DMS153 (cell line): ENCODE data around the gene STPG2.

ENCODE experiments used
- DNase-seq: peaks from one replicate; lab custom pipeline; 2025; lab: John Stamatoyannopoulos, UW

Gene STPG2

DNA sequence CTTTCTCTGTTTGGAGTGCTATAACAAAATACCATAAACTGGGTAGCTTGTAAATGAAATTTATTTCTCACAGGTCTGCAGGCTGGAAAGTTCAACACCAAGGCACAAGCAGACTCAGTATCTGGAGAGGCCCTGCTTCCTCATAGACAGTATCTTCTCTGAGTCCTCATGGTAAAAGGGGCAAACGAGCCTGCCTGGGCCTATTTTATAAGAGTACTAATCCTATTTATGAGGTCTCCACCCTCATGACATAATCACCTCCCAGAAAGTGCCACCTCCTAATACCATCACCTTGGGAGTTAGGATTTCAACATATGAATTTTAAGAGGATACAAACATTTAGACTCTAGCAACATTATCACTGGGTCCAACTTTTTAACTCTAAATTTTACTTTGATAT lies 200.3 kb downstream of the STPG2 start:
- no peak for DNase-seq

DNA sequence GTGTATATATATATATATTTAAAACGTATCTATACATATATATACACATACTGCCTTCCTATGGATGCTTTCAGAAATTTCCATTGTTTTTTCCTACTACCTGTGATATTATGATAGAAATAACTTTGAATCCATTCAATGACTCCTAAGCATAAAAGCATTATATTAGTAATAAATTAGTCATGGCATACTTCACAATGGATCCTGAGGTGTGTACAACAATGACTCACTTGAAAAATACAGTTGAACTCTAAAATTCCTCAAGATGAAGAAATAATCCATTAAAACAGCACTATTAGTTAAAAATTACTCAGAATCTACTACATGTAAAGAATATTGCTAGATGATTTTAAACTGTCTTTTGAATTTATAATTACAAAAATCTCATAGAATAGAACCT lies 201.1 kb downstream of the STPG2 start:
- no peak for DNase-seq

DNA sequence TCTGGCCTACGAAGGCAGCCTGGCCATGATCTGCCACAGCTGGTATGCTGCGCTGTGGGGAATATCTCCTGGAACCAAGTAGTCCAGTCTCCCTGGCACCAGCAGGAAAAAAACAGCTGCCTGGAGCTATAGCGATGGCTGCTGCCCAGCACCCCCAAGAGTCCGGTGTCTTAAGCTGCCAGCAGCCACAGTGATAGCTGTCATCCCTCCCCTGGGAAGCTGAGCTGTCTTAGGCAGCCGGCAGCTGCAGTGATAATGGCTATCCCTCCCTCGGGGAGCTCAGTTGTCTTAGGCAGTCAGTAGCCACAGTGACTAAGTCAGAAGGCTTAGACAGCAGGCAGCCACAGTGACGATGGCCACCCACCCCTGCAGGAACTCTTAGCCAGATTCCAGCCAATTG lies 205.1 kb downstream of the STPG2 start:
- no peak for DNase-seq

DNA sequence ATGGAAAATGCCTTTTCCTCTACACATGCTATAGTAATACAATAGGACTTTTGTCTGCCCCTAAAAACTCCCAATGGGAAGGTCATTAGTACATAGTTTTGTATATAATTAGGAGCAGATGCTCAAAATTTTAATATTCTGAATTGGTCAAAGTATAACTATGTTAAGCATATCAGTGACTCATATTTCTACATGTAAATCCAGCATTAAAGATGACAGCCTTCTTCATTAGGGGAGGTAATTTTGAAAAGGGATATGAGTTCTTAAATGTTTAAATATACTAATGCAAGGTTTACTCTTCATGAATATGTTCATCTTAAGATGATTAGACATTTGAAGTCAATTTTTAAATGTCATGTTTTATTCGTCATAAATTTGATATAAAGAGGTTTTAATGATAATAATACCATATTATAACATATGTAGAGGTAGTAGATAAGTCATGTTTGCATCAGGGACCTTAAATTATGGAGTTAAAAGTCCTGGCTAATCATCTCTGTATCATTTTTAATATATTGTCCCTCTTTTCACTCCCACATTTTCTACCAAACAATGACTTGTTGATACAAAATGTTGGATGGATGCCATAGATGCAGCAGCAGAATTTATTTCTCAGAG lies 218.8 kb downstream of the STPG2 start:
- DNase-seq = no peak

DNA sequence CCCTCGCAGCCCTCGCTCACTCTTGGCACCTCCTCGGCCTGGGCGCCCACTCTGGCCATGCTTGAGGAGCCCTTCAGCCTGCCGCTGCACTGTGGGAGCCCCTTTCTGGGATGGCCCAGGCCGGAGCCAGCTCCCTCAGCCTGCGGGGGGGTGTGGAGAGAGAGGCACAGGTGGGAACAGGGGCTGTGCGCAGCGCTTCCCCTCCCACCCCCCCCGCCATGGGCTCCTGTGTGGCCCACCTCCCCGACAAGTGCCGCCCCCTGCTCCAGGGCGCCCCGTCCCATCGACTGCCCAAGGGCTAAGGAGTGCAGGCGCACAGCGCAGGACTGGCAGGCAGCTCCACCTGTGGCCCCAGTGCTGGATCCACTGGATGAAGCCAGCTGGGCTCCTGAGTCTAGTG lies 220.2 kb downstream of the STPG2 start:
- DNase-seq = no peak

DNA sequence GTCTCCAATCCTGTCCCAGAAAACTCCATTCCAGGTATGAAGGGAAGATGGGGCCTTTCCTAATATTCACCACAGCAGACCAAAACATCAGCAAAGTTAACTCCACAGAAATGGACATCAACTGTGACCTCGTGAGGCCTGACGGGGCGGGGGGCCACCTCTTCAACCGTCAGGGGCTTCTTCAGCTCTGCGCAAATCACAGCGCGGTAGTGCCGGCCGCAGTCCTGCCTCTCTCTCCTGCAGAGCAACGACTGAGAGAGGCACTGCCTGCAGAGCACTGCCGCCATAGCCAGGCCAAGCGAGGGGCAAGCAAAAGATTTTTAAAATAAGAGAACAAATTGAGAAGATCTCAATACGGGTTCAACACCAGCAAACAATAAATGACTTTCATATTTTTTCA lies 226.2 kb downstream of the STPG2 start:
- no peak for DNase-seq

DNA sequence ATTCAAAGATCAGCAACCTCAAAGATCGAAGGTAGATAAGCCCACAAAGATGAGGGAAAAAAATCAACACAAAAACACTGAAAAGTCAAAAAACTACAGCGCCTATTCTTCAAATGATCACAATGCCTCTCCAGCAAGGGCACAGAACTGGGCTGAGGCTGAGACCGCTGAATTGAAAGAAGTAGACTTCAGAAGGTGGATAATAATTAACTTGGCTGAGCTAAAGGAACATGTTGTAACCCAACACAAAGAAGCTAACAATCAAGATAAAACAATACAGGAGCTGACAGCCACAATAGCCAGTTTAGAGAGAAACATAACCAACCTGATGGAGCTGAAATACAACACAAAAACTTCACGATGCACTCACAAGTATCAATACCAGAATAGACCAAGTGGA lies 231.1 kb downstream of the STPG2 start:
- no peak for DNase-seq

DNA sequence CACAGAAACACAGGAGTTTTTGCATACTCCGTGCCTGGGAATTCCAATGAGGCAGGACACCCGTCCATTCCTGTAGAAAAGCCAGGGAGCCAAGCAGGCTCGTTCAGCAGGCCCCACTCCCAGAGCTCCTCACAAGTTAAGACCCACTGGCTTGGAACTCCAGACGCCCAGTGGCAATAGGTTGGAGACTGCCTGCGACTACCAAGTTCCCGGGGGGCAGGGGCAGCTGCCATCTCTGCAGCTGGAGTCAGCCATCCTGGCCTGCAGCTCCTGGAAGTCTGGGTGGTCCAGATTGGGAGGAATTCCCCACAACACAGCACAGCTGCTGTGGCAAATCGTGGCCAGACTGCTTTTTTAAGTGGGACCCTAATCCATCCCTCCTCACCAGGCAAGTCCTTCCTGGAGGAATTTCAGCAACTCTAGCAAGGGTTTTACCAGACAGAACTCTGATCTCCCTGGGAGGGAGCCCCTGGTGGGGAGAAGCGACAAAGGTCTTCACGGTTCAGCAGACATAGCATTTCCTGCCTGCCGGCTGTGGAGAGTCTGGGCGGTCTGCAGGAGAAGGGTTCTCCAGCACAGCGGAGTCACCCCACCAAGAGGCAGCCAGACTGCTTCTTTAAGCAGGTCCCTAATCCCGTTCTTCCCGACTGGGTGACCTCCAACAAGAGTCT lies 231.9 kb downstream of the STPG2 start:
- DNase-seq = no peak

DNA sequence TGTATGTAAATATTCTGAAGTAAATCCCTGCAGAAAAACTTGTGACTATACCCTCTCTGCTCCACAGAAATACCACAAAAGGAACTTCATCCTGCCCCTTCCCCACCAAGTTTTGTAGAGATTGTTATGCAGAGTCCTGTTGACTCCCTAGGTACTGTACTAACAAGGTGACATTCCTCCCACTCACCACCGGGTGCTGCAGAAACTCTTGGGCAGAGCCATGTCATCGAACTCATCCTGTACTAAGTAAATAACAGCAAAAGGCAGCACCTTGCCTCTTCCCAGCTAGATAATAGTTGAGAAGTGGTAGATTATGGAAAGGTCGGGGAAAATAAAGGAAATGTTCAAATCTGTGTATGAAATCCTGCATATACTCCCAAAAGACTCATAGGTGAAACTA lies 233.3 kb downstream of the STPG2 start:
- DNase-seq = no peak

DNA sequence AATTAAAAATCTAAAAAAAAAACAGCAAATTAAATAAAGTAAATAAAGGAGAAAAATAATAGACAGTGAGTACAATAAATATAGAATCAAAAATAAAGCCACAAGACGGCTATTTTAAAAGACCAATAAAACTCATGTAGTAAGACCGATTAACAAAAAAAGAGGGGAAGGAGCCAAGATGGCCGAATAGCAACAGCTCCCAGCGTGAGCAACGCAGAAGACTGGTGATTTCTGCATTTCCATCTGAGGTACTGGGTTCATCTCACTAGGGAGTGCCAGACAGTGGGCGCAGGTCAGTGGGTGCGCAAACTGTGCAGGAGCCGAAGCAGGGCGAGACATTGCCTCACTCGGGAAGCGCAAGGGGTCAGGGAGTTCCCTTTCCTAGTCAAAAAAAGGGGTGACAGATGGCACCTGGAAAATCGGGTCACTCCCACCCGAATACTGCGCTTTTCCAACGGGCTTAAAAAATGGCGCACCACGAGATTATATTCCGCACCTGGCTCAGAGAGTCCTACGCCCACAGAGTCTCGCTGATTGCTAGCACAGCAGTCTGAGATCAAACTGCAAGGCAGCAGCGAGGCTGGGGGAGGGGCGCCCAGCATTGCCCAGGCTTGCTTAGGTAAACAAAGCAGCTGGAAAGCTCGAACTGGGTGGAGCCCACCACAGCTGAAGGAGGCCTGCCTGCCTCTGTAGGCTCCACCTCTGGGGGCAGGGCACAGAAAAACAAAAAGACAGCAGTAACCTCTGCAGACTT lies 239.7 kb downstream of the STPG2 start:
- DNase-seq = peak; percentile 9

DNA sequence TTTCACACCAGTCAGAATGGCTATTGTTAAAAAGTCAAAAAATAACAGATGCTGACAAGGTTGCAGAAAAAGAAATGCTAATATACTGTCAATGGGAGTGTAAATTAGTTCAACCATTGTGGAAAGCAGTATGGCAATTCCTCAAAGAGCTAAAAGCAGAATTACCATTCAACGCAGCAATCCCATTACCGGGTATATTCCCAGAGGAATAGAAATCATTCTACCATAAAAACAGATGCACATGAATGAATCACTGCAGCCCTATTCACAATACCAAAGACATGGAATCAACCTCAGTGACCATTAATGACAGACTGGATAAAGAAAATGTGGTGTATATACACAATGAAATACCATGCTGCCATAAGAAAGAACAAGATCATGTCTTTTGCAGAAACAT lies 243.0 kb downstream of the STPG2 start:
- DNase-seq = no peak

DNA sequence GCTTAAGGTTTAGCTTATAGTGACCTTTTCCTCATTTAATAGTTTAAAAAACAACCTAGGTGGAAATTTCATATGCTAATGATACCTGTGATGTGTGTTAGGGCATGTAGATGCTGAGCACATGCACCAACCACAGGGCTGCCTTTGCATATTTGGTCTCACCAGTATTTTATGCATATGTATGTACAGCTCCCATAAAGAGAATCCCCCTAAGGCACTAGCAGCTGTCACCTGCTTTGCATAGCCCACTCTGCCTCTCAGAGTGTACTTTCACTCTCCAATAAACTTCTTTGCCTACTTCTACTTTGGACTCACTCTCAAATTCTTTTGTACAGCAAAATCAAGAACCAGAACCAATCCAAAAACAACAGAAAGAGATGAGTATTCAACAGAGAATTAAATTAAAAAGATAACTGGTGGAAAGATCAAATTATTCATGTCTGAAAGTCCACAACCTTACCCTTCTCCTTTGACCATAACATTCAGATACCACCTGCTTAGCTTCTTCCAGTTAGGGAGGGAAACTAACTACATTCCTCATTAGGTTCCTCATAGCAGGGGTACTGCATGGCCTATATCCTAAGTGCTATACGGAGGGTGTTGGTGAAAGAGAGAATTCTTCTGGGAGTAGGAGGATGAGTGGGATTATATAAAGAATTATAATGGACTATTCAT lies 250.5 kb downstream of the STPG2 start:
- DNase-seq = no peak

DNA sequence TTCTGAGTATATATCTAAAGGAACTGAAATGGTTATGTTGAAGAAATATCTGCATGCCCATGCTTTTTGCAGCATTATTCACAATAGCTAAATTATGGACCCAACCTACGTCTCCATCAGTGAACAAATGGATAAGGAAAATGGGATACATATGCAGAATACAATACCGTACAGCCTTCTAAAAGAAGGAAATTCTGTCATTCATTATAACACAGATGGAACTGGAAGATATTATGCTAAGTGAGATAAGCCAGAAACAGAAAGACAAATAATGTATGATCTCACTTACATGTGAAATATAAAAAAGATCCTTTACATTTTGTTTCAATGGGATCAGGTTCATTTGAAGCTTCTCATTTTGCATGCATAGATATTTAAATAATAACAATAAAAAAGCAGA lies 263.3 kb downstream of the STPG2 start:
- no peak for DNase-seq

DNA sequence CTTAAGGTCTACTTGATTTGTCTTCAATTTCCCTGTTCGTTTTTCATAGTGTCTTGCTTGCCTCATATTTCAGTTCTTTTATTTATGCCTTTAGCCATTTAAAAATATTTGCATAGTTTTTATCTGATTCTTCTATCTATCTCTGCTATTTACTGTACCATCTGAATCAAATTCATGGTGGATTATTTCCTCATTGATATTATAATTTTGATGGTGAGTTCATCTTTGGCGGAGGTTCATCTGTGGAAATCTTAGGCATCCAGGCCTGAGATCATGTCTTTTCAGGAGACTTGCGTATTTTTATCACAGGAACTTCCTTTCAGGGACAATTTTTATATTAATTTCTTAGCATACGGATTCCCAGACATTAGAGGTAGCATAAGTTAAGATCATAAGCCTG lies 275.2 kb downstream of the STPG2 start:
- DNase-seq = no peak

DNA sequence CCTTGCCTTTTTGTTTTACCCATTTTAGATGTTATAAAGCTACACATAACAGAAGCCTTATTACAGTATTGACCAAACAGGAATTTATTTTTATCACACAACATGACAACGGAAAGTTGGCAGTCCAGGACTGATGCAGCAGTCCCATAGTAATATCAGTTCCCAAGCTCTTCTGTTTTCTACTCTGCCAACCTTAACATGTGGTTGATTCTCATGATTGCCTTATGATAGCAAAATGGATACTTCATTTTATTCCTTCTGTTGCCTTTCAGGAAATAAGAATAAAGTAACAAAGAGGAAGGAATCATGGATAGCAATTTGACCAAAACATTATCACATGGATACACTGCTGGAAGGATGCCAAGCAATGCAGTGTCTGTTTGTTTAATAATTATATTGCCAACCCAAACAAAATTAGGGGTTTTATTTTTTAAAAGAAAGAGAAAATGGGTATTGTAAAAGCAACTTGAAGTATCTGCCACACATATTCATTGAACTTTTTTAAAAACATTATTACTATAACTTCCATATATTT lies 275.7 kb downstream of the STPG2 start:
- peak; percentile 0 for DNase-seq

DNA sequence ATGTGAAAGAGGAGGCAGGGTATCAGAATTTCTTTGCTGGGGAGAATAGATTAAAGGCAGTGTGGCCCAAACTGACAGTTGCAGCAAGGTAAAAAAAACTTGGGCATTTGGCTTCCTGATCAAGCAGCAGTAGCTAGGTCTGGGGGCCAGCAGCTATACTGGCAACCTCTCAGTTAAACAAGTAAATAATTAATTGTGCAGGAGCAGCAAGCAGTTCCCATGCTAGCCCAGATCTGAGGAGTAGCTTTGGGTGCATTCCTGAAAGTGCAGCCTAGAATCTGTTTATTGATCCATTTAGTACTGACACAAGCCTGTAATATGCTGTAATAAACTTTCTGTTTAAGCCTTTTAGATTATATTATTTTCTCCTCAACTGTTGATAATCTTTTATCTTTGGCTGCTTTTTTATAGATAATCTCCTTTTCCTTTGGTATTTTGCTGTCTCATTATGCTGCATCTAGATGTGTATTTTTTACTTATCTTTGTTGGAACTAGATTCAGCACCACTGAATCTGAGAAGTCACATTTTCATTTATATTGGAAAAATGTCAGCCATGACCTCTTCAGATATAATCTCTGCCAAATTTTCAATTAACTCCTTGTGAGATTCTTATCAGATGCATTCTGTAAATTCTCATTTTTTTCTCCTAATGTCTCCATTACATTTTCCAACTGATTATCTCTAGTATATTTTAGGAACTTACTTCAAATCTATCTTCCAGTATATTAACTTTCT lies 276.3 kb downstream of the STPG2 start:
- DNase-seq = no peak

DNA sequence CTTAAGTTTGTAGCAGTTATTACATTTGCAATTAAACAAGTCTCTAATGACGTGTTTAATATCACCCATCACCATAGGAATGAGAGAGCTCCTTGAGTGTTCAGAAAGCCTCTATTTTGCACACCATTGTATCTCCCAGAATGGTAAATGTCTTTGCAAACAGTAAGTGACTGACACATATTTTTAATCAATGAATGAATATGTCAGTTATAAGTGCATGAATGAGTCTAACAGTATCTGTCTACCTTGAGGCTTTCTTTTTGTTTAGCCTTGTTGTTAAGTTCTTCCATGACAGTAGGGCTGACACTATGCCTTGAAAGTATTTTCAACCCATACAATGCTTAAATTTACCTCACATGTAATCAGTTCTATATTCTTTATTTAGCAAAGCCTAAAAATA lies 292.2 kb downstream of the STPG2 start:
- no peak for DNase-seq

DNA sequence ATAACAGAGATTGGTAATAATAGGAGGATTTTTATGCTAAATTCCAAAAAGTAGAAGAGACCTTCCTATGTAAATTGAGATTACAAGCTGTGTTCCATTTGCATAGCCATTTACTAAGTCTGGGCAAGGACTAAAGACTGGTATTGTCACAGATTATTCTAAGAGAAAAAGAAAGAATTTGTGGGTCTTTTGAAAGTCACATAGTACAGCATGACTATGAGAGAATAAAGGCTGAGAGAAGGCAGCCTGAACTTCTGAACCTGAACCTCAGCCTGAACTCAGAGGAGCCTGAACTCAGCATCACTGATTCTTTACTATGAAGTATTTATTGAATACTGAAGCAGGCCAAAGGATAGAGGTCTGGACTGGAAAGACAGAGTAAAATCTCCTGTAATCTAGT lies 297.5 kb downstream of the STPG2 start:
- DNase-seq = no peak

DNA sequence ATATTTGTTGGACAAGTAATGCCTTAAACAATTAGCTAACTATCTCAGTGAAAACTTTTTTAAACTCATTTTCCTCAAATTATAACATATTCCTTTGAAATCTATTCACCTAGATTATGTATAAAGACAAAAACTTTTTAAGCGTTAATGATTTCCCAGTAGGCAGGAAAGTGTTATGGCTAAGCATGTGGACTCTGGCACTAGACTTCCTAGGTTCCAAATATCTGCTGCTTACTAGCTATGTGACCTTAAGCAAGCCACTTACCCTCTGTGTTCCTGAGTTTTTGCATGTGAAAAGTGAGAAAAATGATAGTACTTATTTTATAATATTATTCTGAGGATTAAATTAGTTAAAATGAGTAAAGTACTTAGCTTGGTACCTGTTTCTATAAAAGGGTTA lies 301.8 kb downstream of the STPG2 start:
- DNase-seq = no peak

DNA sequence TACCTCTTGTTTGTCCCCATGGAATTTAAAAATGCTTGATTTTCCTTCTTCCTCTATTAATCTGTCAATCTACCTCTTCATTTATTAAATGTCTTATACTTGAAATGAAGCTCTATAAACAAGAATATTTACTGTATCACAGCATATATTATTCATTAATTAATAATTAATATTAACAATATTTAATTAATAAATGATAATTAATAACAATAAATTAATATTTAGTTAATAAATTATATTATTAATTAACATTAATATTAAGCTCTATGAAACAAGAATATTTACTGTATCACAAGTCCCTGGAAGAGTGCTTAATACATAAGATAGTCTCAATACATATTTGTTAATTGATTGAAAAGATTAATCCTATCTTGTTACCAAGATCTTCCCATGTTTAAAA lies 306.6 kb downstream of the STPG2 start:
- DNase-seq = no peak

DNA sequence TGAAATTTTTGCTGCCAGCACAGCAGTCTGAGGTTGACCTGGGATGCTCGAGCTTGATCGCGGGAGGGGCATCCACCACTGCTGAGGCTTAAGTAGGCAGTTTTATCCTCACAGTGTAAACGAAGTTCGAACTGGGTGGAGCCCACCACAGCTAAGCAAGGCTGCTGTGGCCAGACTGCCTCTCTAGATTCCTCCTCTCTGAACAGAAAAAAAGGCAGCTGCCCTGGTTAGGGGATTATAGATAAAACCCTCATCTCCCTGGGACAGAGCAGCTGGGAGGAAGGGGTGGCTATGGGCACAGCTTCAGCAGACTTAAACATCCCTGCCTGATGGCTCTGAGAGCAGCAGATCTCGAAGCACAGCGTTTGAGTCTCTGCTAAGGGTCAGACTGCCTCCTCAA lies 314.6 kb downstream of the STPG2 start:
- no peak for DNase-seq

DNA sequence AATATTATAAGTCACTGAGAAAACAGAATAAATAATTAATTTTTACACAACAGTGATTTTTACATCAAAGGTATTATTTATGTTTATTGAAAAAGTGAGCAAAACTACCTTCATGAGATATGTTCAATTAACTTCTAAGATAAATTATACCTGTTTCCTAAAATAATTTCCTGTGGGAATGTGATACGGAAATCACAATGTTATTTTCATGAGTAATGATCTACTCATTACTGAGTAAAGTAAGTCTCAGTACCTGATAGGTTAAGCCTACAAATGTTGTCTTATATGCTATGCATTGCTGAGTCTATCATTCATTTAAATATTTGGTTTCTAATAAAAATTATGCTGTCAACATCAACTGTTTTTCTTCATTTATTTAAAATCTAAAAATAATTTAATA lies 324.0 kb downstream of the STPG2 start:
- no peak for DNase-seq
